ENCODE data around the gene SSC5D.

SSC5D gene

DNA sequence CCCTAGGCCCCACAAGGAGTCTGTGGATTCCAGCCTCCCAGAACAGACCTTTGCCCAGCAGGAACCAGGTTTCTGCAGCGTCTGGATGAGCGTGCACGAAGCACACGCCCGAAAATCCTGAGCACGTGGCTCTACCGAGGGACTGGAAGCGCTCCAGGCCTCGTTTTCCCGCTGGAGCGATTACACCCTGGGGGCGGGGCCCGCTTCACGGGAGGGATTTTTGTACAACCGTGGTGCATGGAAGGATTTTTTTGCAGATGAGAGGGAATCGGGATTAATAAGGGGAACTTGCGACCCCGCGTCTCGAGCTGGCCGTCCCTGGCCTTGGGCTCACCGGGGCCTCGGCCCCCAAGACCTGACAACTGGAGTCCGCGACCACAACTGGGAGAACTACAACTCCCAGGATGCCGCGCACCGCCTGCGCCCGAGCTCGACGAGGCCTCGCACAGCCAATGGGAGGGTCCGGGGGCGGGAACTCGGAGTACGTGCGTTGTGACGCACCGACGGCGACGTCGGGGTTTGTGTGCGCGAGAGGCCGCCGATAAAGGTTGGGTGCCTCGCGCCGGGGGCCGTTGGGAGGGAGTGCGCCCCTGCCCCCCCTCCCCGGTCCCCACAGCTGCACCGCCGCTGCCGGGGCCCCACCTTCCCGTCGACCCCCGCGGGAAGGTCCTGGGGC, 12.0 kb upstream of the SSC5D start, which contains the start of gene ZNF628 (continued):
- TF ChIP-seq ZNF701 (tag by site-specific recombination; IDR thresholded peaks at IDR 0.05) = no peak
- TF ChIP-seq, protein P1, sequence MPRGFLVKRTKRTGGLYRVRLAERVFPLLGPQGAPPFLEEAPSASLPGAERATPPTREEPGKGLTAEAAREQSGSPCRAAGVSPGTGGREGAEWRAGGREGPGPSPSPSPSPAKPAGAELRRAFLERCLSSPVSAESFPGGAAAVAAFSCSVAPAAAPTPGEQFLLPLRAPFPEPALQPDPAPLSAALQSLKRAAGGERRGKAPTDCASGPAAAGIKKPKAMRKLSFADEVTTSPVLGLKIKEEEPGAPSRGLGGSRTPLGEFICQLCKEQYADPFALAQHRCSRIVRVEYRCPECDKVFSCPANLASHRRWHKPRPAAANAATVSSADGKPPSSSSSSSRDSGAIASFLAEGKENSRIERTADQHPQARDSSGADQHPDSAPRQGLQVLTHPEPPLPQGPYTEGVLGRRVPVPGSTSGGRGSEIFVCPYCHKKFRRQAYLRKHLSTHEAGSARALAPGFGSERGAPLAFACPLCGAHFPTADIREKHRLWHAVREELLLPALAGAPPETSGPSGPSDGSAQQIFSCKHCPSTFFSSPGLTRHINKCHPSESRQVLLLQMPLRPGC (tag by site-specific recombination; IDR thresholded peaks at IDR 0.05) = 0 out of 2 replicates have a peak, but pooled peaks have one; percentile 25
- TF ChIP-seq ZNF23 (tag by site-specific recombination; IDR thresholded peaks at IDR 0.05; ENCODE audit: borderline replicate concordance) = no peak
- TF ChIP-seq, protein P2, sequence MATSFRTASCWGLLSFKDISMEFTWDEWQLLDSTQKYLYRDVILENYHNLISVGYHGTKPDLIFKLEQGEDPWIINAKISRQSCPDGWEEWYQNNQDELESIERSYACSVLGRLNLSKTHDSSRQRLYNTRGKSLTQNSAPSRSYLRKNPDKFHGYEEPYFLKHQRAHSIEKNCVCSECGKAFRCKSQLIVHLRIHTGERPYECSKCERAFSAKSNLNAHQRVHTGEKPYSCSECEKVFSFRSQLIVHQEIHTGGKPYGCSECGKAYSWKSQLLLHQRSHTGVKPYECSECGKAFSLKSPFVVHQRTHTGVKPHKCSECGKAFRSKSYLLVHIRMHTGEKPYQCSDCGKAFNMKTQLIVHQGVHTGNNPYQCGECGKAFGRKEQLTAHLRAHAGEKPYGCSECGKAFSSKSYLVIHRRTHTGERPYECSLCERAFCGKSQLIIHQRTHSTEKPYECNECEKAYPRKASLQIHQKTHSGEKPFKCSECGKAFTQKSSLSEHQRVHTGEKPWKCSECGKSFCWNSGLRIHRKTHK (tag by site-specific recombination; IDR thresholded peaks at IDR 0.05) = no peak
- no peak for TF ChIP-seq ZNF585B (tag by site-specific recombination; IDR thresholded peaks at IDR 0.05)
- TF ChIP-seq ZNF175 (tag by site-specific recombination; IDR thresholded peaks at IDR 0.05) = no peak
- peak; percentile 80 for TF ChIP-seq GLIS1 (tag by site-specific recombination; IDR thresholded peaks at IDR 0.05)
- TF ChIP-seq SETDB1 (IDR thresholded peaks at IDR 0.05; ENCODE audit: insufficient read length, low read length) = no peak
- no peak for TF ChIP-seq ZNF19 (tag by site-specific recombination; IDR thresholded peaks at IDR 0.05; ENCODE audit: low read depth)
- no peak for TF ChIP-seq ZNF544 (tag by site-specific recombination; IDR thresholded peaks at IDR 0.05)
- TF ChIP-seq ZNF776 (tag by site-specific recombination; IDR thresholded peaks at IDR 0.05; ENCODE audit: borderline replicate concordance) = no peak
- no peak for TF ChIP-seq ZNF174 (tag by site-specific recombination; IDR thresholded peaks at IDR 0.05)
- 0 out of 2 replicates have a peak, but pooled peaks have one; percentile 65 for TF ChIP-seq GLIS2 (tag by site-specific recombination; IDR thresholded peaks at IDR 0.05)
- no peak for TF ChIP-seq ZNF830 (tag by site-specific recombination; IDR thresholded peaks at IDR 0.05; ENCODE audit: low read depth)
- peak; percentile 73 for TF ChIP-seq SP7 (tag by site-specific recombination; IDR thresholded peaks at IDR 0.05)
- no peak for TF ChIP-seq ZNF16 (tag by site-specific recombination; IDR thresholded peaks at IDR 0.05; ENCODE audit: low read depth)
- peak; percentile 93 for TF ChIP-seq ZBTB17 (tag by site-specific recombination; IDR thresholded peaks at IDR 0.05)
- TF ChIP-seq, protein P3, sequence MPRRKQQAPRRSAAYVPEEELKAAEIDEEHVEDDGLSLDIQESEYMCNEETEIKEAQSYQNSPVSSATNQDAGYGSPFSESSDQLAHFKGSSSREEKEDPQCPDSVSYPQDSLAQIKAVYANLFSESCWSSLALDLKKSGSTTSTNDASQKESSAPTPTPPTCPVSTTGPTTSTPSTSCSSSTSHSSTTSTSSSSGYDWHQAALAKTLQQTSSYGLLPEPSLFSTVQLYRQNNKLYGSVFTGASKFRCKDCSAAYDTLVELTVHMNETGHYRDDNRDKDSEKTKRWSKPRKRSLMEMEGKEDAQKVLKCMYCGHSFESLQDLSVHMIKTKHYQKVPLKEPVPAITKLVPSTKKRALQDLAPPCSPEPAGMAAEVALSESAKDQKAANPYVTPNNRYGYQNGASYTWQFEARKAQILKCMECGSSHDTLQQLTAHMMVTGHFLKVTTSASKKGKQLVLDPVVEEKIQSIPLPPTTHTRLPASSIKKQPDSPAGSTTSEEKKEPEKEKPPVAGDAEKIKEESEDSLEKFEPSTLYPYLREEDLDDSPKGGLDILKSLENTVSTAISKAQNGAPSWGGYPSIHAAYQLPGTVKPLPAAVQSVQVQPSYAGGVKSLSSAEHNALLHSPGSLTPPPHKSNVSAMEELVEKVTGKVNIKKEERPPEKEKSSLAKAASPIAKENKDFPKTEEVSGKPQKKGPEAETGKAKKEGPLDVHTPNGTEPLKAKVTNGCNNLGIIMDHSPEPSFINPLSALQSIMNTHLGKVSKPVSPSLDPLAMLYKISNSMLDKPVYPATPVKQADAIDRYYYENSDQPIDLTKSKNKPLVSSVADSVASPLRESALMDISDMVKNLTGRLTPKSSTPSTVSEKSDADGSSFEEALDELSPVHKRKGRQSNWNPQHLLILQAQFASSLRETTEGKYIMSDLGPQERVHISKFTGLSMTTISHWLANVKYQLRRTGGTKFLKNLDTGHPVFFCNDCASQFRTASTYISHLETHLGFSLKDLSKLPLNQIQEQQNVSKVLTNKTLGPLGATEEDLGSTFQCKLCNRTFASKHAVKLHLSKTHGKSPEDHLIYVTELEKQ (tag by site-specific recombination; IDR thresholded peaks at IDR 0.05; ENCODE audit: borderline replicate concordance) = no peak
- TF ChIP-seq, protein P4, sequence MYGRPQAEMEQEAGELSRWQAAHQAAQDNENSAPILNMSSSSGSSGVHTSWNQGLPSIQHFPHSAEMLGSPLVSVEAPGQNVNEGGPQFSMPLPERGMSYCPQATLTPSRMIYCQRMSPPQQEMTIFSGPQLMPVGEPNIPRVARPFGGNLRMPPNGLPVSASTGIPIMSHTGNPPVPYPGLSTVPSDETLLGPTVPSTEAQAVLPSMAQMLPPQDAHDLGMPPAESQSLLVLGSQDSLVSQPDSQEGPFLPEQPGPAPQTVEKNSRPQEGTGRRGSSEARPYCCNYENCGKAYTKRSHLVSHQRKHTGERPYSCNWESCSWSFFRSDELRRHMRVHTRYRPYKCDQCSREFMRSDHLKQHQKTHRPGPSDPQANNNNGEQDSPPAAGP (tag by site-specific recombination; IDR thresholded peaks at IDR 0.05) = peak; percentile 80
- TF ChIP-seq, protein P5, sequence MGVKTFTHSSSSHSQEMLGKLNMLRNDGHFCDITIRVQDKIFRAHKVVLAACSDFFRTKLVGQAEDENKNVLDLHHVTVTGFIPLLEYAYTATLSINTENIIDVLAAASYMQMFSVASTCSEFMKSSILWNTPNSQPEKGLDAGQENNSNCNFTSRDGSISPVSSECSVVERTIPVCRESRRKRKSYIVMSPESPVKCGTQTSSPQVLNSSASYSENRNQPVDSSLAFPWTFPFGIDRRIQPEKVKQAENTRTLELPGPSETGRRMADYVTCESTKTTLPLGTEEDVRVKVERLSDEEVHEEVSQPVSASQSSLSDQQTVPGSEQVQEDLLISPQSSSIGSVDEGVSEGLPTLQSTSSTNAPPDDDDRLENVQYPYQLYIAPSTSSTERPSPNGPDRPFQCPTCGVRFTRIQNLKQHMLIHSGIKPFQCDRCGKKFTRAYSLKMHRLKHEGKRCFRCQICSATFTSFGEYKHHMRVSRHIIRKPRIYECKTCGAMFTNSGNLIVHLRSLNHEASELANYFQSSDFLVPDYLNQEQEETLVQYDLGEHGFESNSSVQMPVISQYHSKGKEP (tag by site-specific recombination; IDR thresholded peaks at IDR 0.05) = no peak
- no peak for TF ChIP-seq ZNF239 (tag by site-specific recombination; IDR thresholded peaks at IDR 0.05)
- no peak for TF ChIP-seq ZNF214 (tag by site-specific recombination; IDR thresholded peaks at IDR 0.05; ENCODE audit: borderline replicate concordance)
- no peak for TF ChIP-seq ZNF350 (tag by site-specific recombination; IDR thresholded peaks at IDR 0.05)
- TF ChIP-seq SCRT1 (tag by site-specific recombination; IDR thresholded peaks at IDR 0.05; ENCODE audit: borderline replicate concordance) = no peak
- TF ChIP-seq KLF1 (tag by site-specific recombination; IDR thresholded peaks at IDR 0.05) = peak; percentile 65
- TF ChIP-seq ZNF121 (tag by site-specific recombination; IDR thresholded peaks at IDR 0.05) = no peak
- TF ChIP-seq ZNF341 (tag by site-specific recombination; IDR thresholded peaks at IDR 0.05; ENCODE audit: low read depth) = 0 out of 2 replicates have a peak, but pooled peaks have one; percentile 27
- TF ChIP-seq, protein P6, sequence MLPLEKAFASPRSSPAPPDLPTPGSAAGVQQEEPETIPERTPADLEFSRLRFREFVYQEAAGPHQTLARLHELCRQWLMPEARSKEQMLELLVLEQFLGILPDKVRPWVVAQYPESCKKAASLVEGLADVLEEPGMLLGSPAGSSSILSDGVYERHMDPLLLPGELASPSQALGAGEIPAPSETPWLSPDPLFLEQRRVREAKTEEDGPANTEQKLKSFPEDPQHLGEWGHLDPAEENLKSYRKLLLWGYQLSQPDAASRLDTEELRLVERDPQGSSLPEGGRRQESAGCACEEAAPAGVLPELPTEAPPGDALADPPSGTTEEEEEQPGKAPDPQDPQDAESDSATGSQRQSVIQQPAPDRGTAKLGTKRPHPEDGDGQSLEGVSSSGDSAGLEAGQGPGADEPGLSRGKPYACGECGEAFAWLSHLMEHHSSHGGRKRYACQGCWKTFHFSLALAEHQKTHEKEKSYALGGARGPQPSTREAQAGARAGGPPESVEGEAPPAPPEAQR (tag by site-specific recombination; IDR thresholded peaks at IDR 0.05) = no peak
- no peak for TF ChIP-seq TCF7L2 (IDR thresholded peaks at IDR 0.05; ENCODE audit: borderline replicate concordance, low read depth, low read length)
- no peak for TF ChIP-seq ZNF223 (tag by site-specific recombination; IDR thresholded peaks at IDR 0.05)
